GM23248 (cell line): ENCODE data around the gene MLC1.

ENCODE experiments used
- EZH2 ChIP-seq: fragments of 200-600 bp; sonication (generic); IDR thresholded peaks from 2 replicates; pipeline ENCODE4 v1.6.1; 2018; ENCODE audit warnings: antibody characterized with exemption, mild to moderate bottlenecking; ENCODE audit not compliant: insufficient read depth, poor library complexity, severe bottlenecking
- EZH2phosphoT487 ChIP-seq: fragments of 200-600 bp; sonication (generic); IDR thresholded peaks from 2 replicates; pipeline ENCODE4 v1.6.1; 2018; ENCODE audit warnings: antibody characterized with exemption, moderate library complexity, mild to moderate bottlenecking, low read depth; ENCODE audit not compliant: insufficient read depth

GRCh38 chr22:50062509-50063135 lies 22.6 kb downstream of the MLC1 start:
- TF ChIP-seq EZH2phosphoT487 (no peak), EZH2 (no peak)
